H1 (cell line): ENCODE measurements around the gene LGR4. TPM values are rescaled to one million over a fixed set of nuclear protein-coding genes. Genes with fewer than 3 reads are reported as not detected.
A peak's percentile ranks its signal among the peaks of the same experiment; 100 is the strongest.

Source experiments
- CTCF ChIA-PET: fragments of 300-600 bp; sonication (Branson Sonifier 250); formaldehyde crosslinking; loops from one replicate; lab custom pipeline; 2021; ENCODE audit not compliant: partially characterized antibody; lab: Charles Lee
- POLR2A ChIA-PET: fragments of 300-600 bp; sonication (Branson Sonifier 250); formaldehyde crosslinking; loops from one replicate; lab custom pipeline; 2021; ENCODE audit warnings: inconsistent platforms; ENCODE audit not compliant: partially characterized antibody; lab: Charles Lee
- DNase-seq, 2 experiments: peaks; one replicate each; pipeline versions ENCODE4 v3.0.0 to v3.0.0-alpha.2; 2010 to 2022; ENCODE audit warnings: low spot score in 2 of 2, low read depth in 1 of 2, mixed read lengths in 1 of 2
- FAIRE-seq: peaks from 2 replicates; lab custom pipeline; 2011; peaks lifted over from hg19 to GRCh38; lab: Jason Lieb, UNC
- H2AFZ ChIP-seq: 2 replicates; pipeline ENCODE4 v1.8.1; 2012; ENCODE audit warnings: low read length, inconsistent platforms
- H2AK5ac ChIP-seq: 2 replicates; pipeline ENCODE4 v1.6.1; 2013; ENCODE audit warnings: low read depth, low read length
- H2BK120ac ChIP-seq: replicated peaks from 2 replicates; pipeline ENCODE3; 2013; ENCODE audit warnings: low read depth, low read length, inconsistent platforms
- H2BK12ac ChIP-seq: 2 replicates; pipeline ENCODE4 v1.6.1; 2013; ENCODE audit warnings: low read depth, low read length
- H2BK15ac ChIP-seq: 2 replicates; pipeline ENCODE4 v1.6.1; 2013; ENCODE audit warnings: low read length
- H2BK20ac ChIP-seq: 2 replicates; pipeline ENCODE4 v1.6.1; 2013; ENCODE audit warnings: low read length
- H2BK5ac ChIP-seq: 2 replicates; pipeline ENCODE4 v1.6.1; 2013; ENCODE audit warnings: low read depth, low read length
- H3K14ac ChIP-seq: 2 replicates; pipeline ENCODE4 v1.6.1; 2013; ENCODE audit warnings: inconsistent platforms; ENCODE audit not compliant: insufficient read length
- H3K18ac ChIP-seq: 2 replicates; pipeline ENCODE4 v1.6.1; 2013; ENCODE audit warnings: low read length; ENCODE audit errors: extremely low read depth
- H3K23ac ChIP-seq: 2 replicates; pipeline ENCODE4 v1.6.1; 2013; ENCODE audit warnings: inconsistent platforms; ENCODE audit not compliant: insufficient read length
- H3K23me2 ChIP-seq: 2 replicates; pipeline ENCODE4 v1.6.1; 2013; ENCODE audit warnings: low read depth, low read length
- H3K27ac ChIP-seq: 2 replicates; pipeline ENCODE4 v1.6.1; 2011; ENCODE audit warnings: low read depth, low read length, inconsistent platforms
- H3K27me3 ChIP-seq, 4 experiments: replicated peaks in 1 of 4; 1 replicate in 1 of 4; 2 replicates in 3 of 4; pipeline versions ENCODE4 v1.6.1 to v1.8.1; 2011 to 2013; ENCODE audit warnings: low read length in 3 of 4, mild to moderate bottlenecking in 3 of 4, inconsistent platforms in 2 of 4, mixed read lengths in 2 of 4, moderate library complexity in 1 of 4; ENCODE audit not compliant: control insufficient read depth in 3 of 4, insufficient read depth in 3 of 4; ENCODE audit errors: extremely low read depth in 1 of 4
- H3K36me3 ChIP-seq, 4 experiments: 2 replicates each; pipeline versions ENCODE4 v1.6.1 to v1.8.1; 2011 to 2013; ENCODE audit warnings: mild to moderate bottlenecking in 4 of 4, low read length in 3 of 4, moderate library complexity in 2 of 4, control low read depth in 1 of 4, inconsistent platforms in 1 of 4; ENCODE audit not compliant: insufficient read depth in 4 of 4, control insufficient read depth in 2 of 4
- H3K4ac ChIP-seq: replicated peaks from 2 replicates; pipeline ENCODE3; 2013; ENCODE audit warnings: low read length, low read depth, mixed read lengths, inconsistent platforms; ENCODE audit not compliant: insufficient read length
- H3K4me1 ChIP-seq, 4 experiments: replicated peaks in 1 of 4; 1 replicate in 1 of 4; 2 replicates in 3 of 4; pipeline versions ENCODE4 v1.6.1 to v1.8.1; 2011 to 2013; ENCODE audit warnings: low read length in 3 of 4, inconsistent platforms in 2 of 4, mixed read lengths in 1 of 4; ENCODE audit not compliant: insufficient read depth in 4 of 4, control insufficient read depth in 3 of 4
- H3K4me2 ChIP-seq, 2 experiments: 2 replicates each; pipeline versions ENCODE4 v1.6.1 to v1.8.1; 2011 to 2013; ENCODE audit warnings: low read depth in 2 of 2, low read length in 2 of 2, control low read depth in 1 of 2, inconsistent platforms in 1 of 2, mild to moderate bottlenecking in 1 of 2; ENCODE audit not compliant: insufficient read depth in 1 of 2
- H3K4me3 ChIP-seq, 4 experiments: fragments of 200-600, 300-600 bp in 1 of 4; sonication (generic), shearing (Covaris generic), sonication (Bioruptor Twin) in 1 of 4; 2 replicates each; pipeline versions ENCODE4 v1.5.1 to v1.8.1; 2011 to 2016; ENCODE audit warnings: low read length in 4 of 4, low read depth in 3 of 4, control low read depth in 2 of 4, inconsistent platforms in 2 of 4, mild to moderate bottlenecking in 2 of 4, mixed read lengths in 1 of 4, moderate library complexity in 1 of 4; ENCODE audit not compliant: insufficient read depth in 2 of 4; ENCODE audit errors: extremely low read depth in 1 of 4
- H3K56ac ChIP-seq: replicated peaks from 2 replicates; pipeline ENCODE3; 2013; ENCODE audit warnings: low read depth, mild to moderate bottlenecking, mixed read lengths, low read length, inconsistent platforms; ENCODE audit not compliant: insufficient read length
- H3K79me1 ChIP-seq: 2 replicates; pipeline ENCODE4 v1.6.1; 2013; ENCODE audit warnings: low read depth, low read length, control low read depth
- H3K79me2 ChIP-seq, 2 experiments: 2 replicates each; pipeline versions ENCODE4 v1.6.1 to v1.8.1; 2012 to 2013; ENCODE audit warnings: low read length in 2 of 2, mild to moderate bottlenecking in 2 of 2, inconsistent platforms in 1 of 2; ENCODE audit not compliant: insufficient read depth in 2 of 2, control insufficient read depth in 1 of 2
- H3K9ac ChIP-seq, 4 experiments: replicated peaks in 1 of 4; 1 replicate in 1 of 4; 2 replicates in 3 of 4; pipeline versions ENCODE4 v1.6.1 to v1.8.1; 2011 to 2013; ENCODE audit warnings: low read depth in 3 of 4, low read length in 3 of 4, control low read depth in 2 of 4, mild to moderate bottlenecking in 2 of 4, moderate library complexity in 2 of 4, inconsistent platforms in 1 of 4; ENCODE audit errors: extremely low read depth in 1 of 4
- H3K9me3 ChIP-seq, 2 experiments: 2 replicates each; pipeline versions ENCODE4 v1.6.1 to v1.8.1; 2012 to 2013; ENCODE audit warnings: mild to moderate bottlenecking in 2 of 2, moderate library complexity in 2 of 2, control low read depth in 1 of 2, inconsistent platforms in 1 of 2, low read depth in 1 of 2, low read length in 1 of 2, mixed read lengths in 1 of 2; ENCODE audit not compliant: insufficient read depth in 2 of 2
- H4K20me1 ChIP-seq, 2 experiments: replicated peaks in 1 of 2; 2 replicates each; pipeline versions ENCODE3 to v1.8.1; 2011 to 2013; ENCODE audit warnings: inconsistent platforms in 2 of 2, low read length in 2 of 2, mild to moderate bottlenecking in 1 of 2; ENCODE audit not compliant: insufficient read depth in 2 of 2, control insufficient read depth in 1 of 2
- H4K5ac ChIP-seq: 2 replicates; pipeline ENCODE4 v1.6.1; 2013; ENCODE audit warnings: low read length, low read depth, mixed read lengths, inconsistent platforms; ENCODE audit not compliant: insufficient read length
- H4K8ac ChIP-seq: 2 replicates; pipeline ENCODE4 v1.8.0; 2013; ENCODE audit warnings: mild to moderate bottlenecking, moderate library complexity, low read length, inconsistent platforms; ENCODE audit not compliant: insufficient read depth; ENCODE audit errors: extremely low read depth
- H4K91ac ChIP-seq: replicated peaks from 2 replicates; pipeline ENCODE3; 2013; ENCODE audit warnings: low read length, mixed read lengths, inconsistent platforms; ENCODE audit not compliant: insufficient read length
- KDM1A ChIP-seq: fragments of 200-600, 300-600 bp; sonication (generic); IDR thresholded peaks from 2 replicates; pipeline ENCODE4 v1.7.1; 2016; ENCODE audit warnings: mild to moderate bottlenecking, low read length, borderline replicate concordance
- TEAD4 ChIP-seq: IDR thresholded peaks from 2 replicates; pipeline ENCODE4 v1.6.1; 2012; ENCODE audit warnings: low read depth, low read length, inconsistent platforms, mixed read lengths
- WGBS, 2 experiments: shearing (Covaris generic) in 1 of 2; methylation state at CpG; one replicate each; pipeline versions ENCODE4 v1.1.6 to v1.1.7; 2013 to 2015; ENCODE audit warnings: low lambda C conversion rate in 2 of 2, mixed read lengths in 2 of 2, inconsistent platforms in 1 of 2, low coverage in 1 of 2, missing lambda C conversion rate in 1 of 2; ENCODE audit not compliant: insufficient replicate concordance in 2 of 2, insufficient coverage in 1 of 2, insufficient read length in 1 of 2; ENCODE audit errors: extremely low coverage in 1 of 2, missing lambda C conversion rate in 1 of 2; 5-methylcytosine and 5-hydroxymethylcytosine counted together
- polyA plus RNA-seq, 7 experiments: library from polyadenylated mRNA; depleted of rRNA in 3 of 7; stranded (reverse) in 5 of 7; unstranded in 2 of 7; fragments of >200 nt in 5 of 7; fragments of 200-250 nt in 2 of 7; gene quantifications; 1 replicate in 5 of 7; 2 replicates in 1 of 7; 4 replicates in 1 of 7; pipeline versions ENCODE4 v1.2.1 to v1.2.3, GENCODE V29; 2011 to 2013; ENCODE audit warnings: missing spikeins in 2 of 7, mixed read lengths in 2 of 7
- total RNA-seq: library from RNA; stranded (reverse); fragmentation: NEBNext Ultra II Directional; extraction: Animal tissue kit (Norgen Biotek cat#: 25700); gene quantifications from 2 replicates; pipeline ENCODE4 v1.2.1, GENCODE V29; 2021

Gene LGR4
- total and polyA plus RNA-seq, 2 of the 8 experiments (the other 6 are each of a cell fraction or from before 2014, with no cell fraction given), result 26.6 to 61.7 TPM

DNA sequence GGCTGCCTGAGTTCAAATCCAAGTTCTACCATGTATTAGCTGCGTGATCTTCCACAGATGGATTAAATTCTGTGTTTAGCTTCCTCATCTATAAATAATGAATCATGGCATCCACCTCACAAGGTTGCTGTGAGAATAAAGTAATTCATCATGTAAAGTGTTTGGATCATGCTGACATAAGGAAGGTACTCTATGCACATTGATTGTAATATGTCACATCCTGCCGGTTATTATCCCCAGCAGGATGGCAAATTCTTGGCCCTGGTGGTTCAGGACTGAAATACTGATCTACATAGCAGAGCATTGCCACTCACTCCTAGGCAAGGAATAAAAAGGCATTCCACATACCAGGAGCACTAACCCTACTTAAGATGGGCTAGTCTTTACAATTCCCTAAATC is 40.8 kb downstream of the LGR4 start:
- H3K79me1 ChIP-seq, result peaks cover 15% of the 10 kb centered on the region
- POLR2A ChIA-PET, result interaction anchor here (0.6 to 1.9 kb wide), 2 partner anchors 11 to 773 kb away, joined by 3 to 8 read pairs; no protein-coding TSS in a partner anchor
- H3K4me2 ChIP-seq, result no peak overlapping the region
- CTCF ChIA-PET, result interaction anchor here (0.6 to 2.0 kb wide), 2 partner anchors 10 to 18 kb away, joined by 4 to 8 read pairs; no protein-coding TSS in a partner anchor
- no peak overlapping the region for H4K91ac ChIP-seq
- H3K14ac ChIP-seq, result no peak overlapping the region
- peaks cover 0 to 4% of the 10 kb centered on the region in 2 experiments for H4K20me1 ChIP-seq
- no peak overlapping the region for H3K18ac ChIP-seq
- peaks cover 0 to 20% (median 9%) of the 10 kb centered on the region in 4 experiments; a peak in 5 of 7 replicates for H3K4me1 ChIP-seq
- no peak overlapping the region for H3K4ac ChIP-seq
- no peak overlapping the region for H3K4me3 ChIP-seq
- no peak for DNase-seq
- H2BK15ac ChIP-seq, result no peak overlapping the region
- TF ChIP-seq TEAD4 (peak; percentile 53), KDM1A (no peak)
- no peak overlapping the region for H3K56ac ChIP-seq
- FAIRE-seq, result no peak
- H3K27me3 ChIP-seq, result no peaks in the 10 kb centered on the region
- no peak overlapping the region for H2BK5ac ChIP-seq
- H2AK5ac ChIP-seq, result peak overlapping the region; percentile 19; the same call in 1 of the 2 replicates
- no peak overlapping the region for H3K27ac ChIP-seq
- no peaks in the 10 kb centered on the region for H3K9me3 ChIP-seq
- H3K36me3 ChIP-seq, result peaks cover 0 to 13% (median 0%) of the 10 kb centered on the region in 4 experiments; a peak in 2 of 8 replicates
- no peak overlapping the region for H3K23ac ChIP-seq
- H3K9ac ChIP-seq, result no peak overlapping the region
- H4K5ac ChIP-seq, result no peak overlapping the region
- H2BK12ac ChIP-seq, result no peak overlapping the region
- H2AFZ ChIP-seq, result no peak overlapping the region
- H2BK120ac ChIP-seq, result no peak overlapping the region
- no peak overlapping the region for H2BK20ac ChIP-seq
- 94% methylated on average over 2 of the region's 2 CpGs; no CpG with 5 or more reads in 1 of the 2 experiments for WGBS, 2 experiments
- no peak overlapping the region for H4K8ac ChIP-seq
- H3K23me2 ChIP-seq, result no peaks in the 10 kb centered on the region
- H3K79me2 ChIP-seq, result peaks cover 13 to 96% of the 10 kb centered on the region in 2 experiments; a peak in 3 of 4 replicates
